Raji (cell line): ENCODE data around the gene DCST2.
A peak's percentile ranks its signal among the peaks of the same experiment; 100 is the strongest.

Source experiments
- POLR2A ChIP-seq: IDR thresholded peaks from 2 replicates; pipeline ENCODE4 v1.6.1; 2011; ENCODE audit warnings: low read depth, low read length, control low read depth; ENCODE audit not compliant: insufficient read depth

Gene DCST2

DNA sequence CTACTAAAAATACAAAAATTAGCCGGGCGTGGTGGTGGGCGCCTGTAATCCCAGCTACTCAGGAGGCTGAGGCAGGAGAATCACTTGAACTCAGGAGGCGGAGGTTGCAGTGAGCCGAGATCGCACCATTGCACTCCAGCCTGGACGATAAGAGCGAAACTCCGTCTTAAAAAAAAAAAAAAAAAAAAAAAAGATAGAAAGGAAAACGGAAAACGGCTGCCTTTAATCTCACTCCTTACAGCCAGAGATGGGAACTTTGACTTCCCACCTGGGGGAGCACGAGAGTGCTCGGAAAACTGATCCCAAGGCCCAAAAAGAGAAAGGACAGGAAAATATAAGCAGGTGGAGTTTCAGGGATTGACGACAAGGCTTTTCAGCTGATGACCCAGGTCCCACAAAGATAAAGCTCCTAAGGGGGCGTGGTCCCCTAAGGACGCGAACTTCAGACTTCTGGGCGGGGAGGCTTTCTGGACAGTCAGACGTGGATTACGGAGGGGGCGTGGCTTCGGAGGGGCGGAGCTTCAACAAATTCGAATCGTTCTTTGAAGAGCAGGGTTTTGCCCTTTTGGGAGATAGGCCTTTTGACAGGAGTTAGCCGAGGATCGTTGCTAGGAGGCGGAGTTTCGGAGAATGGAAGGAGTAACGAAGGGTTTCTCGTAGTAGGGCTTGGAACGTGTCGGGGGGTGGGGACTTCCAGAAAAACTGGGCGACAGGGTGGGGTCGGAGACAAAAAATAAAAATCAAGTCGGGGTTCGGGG lies 60.1 kb downstream of the DCST2 start:
- peak; percentile 54; the same call in 1 of the 2 replicates for TF ChIP-seq POLR2A

DNA sequence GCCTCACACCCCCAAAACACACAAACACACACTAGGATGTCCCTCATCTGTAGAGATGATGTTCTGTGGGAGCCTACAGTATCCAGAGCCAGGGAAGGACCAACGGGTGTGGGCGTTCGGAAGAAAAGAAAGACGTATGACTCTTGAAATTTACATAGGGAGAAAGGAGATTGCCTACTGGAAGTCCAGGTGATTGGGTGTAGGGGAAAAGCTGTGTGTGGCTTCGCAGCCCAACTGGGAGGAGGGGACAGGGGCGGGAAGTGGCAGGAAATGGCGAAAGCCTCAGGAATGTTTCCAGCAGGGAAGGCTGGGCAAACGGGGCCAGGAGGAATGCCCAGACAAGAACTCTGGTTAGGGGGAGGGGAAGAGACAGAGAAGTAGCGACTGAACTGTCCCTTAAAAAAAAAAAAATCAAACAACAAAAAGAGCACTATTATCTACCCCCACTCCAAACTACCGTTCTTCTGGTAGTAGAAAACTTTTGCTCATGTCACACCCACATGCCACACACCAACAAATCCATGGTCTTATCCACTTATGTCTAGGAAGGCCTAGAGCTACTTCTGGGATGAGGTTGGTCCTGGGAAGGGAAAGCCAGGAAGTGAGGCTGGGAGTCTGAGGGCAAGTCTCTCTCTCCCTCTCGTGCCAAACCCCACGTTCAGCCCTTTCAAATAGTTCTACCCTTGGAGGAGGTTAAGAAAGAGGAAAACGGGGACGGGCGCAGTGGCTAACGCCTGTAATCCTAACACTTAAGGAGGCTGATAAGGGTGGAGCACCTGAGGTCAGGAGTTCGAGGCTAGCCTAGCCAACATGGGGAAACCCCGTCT lies 60.9 kb downstream of the DCST2 start:
- no peak for TF ChIP-seq POLR2A

DNA sequence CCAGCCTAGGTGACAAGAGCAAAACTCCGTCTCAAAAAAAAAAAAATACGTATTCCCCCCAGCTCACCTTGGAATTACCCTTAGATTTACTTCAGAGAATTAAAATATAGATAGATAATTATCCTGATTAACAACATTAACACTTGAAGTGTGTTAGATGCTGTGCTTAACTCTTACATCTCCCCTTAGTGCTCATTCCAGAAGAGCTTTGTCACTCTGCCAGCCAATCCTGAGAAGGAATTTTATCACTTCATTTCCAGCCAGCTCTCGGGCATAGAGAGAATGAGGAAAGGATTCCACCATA lies 61.4 kb downstream of the DCST2 start:
- TF ChIP-seq POLR2A: no peak

DNA sequence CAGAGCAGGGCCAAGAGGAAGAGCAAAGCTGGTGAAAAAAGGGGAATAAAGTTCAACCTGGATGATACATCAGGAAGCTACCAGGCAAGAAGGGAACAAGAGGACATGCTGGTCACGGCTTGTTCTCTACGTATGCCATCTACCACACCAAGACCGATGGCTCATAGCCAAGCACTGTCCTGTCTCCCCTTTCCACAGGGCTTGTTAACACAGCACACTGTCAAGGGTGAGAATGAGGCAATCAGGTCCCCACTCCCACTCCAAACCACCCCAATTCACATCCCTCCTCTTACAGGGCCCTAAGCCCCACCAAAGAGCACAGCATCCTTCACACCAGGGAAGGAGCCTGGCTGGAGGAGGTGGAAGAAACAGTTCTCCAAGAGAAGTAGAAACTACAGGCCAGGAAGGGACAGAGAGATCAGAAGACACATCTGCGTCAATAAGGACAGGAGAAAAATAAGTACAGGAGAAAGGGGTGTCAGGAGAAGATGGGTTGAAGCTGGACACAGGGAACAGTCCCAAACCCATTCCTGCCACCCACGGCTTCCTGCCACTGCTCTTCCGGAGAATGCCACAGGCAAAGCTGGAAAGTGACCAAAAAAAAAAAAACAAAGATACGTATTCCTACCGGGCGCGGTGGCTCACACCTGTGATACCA lies 62.1 kb downstream of the DCST2 start:
- TF ChIP-seq POLR2A: 0 out of 2 replicates have a peak, but pooled peaks have one; percentile 16

DNA sequence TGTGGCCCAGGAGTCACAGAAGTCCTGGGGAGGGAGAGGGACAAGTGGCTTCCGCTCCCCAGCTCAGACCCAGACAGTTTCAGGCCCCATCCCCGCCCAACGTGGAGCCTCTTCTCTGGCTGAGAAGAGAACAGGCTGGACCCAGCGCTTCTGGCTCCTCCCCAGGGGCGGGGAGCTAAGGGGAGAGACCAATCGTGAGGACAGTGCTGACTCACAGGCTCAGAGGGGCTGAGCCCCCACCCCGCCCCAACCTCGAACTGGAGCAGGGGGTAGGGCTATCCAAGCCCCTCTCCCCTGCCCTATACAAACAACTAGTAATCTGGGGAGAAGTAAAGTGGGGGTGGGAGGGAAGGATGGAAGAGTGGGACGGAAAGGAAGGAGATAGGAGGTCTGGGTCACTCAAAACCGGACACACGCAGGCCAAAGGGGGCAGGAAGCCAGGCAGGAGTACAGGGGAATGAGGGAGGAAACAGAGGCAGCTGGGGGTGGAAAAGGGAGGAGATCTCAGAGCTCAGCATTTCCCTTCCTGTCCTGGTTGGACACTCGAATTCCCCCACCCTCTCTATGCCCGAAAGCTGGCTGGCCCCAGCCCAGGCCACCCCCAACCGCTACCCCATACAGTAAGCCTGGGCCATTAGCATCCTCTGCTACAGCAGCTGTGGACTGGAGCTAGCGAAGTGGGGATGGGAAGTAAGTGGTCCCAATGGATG lies 62.8 kb downstream of the DCST2 start, which contains the start of gene SHC1:
Gene SHC1, minus strand, starts transcription at position 117 of the 710 bp plus-strand sequence. CDS start 221 bp downstream, outside the sequence.
- no peak for TF ChIP-seq POLR2A

DNA sequence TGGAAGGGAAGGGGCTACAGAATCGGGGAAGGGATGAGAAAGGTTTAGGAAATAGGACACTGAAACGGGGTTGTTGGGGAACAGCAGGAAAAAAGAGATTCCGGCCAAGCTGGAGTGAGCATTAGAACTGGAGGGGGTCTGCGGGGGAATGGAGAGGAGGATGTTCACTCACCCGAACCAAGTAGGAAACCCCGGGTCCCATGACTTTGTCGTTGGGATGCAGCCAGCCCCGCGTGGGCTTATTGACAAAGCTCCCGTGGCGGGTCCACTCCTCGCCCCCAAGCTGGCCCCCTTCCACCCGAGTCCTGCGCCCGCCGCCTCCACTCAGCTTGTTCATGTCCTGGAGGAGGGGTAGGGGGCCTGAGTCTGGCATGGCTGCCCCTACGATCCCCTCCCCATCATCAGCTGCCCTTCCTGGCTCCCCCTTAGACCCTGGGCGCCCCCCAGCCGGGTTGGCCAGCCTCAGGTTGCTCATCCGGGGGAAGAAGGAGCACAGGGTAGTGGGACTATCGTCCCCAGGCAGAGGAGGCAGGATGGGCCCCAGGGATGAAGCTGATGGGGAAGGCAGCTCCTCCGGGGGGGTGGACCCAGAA lies 63.6 kb downstream of the DCST2 start:
- no peak for TF ChIP-seq POLR2A

DNA sequence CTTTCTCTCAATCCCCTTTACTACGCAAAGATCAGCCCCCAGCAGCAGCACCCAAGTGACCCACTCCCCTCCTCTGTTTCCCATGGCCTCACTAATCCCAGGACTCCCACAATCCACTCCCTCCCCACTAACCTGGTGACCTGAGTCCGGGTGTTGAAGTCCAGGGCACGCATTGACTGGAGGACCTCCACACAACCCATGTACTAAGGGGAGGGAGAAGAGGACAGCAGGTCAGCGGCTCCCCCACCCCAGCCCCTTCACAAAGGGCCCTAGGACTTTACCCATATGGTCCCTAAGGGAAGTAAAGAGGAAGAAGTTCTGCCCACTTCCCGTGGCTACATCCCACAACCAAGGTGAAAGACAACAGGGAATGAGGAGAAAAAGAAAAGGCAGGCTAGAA lies 64.3 kb downstream of the DCST2 start:
- no peak for TF ChIP-seq POLR2A

DNA sequence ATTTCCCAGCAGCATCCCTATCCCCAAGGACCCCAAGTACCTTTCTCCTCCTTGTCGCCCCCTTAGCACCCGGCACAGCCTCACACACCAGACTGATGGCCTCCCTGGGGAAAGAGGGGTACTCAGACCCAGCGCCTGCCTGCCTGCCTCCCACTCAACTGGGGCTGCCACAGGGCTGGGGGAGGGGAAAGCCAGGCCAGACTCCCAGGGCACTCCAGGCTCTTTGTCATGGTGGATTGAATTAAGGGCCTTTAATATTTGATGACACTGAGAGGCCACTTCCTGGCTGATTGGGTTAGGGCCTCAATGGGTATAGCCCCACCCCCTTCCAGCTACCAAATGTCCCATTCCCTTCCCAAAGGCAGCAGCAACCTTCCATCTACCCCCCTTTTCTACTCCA lies 64.8 kb downstream of the DCST2 start:
- TF ChIP-seq POLR2A: no peak
